Hepatocyte (in vitro differentiated cells): ENCODE measurements around the gene GABBR2.

ENCODE experiments used
- EZH2 ChIP-seq: fragments of 200-600 bp; sonication (generic); IDR thresholded peaks from 2 replicates; pipeline ENCODE4 v1.6.1; 2016; ENCODE audit warnings: antibody characterized with exemption, mild to moderate bottlenecking, borderline replicate concordance
- EZH2phosphoT487 ChIP-seq: fragments of 200-600 bp; sonication (generic); IDR thresholded peaks from one replicate; pipeline ENCODE4 v1.6.1; 2018; ENCODE audit warnings: antibody characterized with exemption, mild to moderate bottlenecking, low read depth, moderate library complexity; ENCODE audit not compliant: unreplicated experiment, severe bottlenecking
- TF ChIP-seq, protein P1 (sequence below): fragments of 200-600 bp; sonication (generic); IDR thresholded peaks from 2 replicates; pipeline ENCODE4 v1.5.1; 2016; ENCODE audit warnings: antibody characterized with exemption, mild to moderate bottlenecking; ENCODE audit not compliant: poor library complexity

GRCh38 chr9:98625728-98626127 lies 83.0 kb downstream of the GABBR2 start:
- TF ChIP-seq, protein P1, sequence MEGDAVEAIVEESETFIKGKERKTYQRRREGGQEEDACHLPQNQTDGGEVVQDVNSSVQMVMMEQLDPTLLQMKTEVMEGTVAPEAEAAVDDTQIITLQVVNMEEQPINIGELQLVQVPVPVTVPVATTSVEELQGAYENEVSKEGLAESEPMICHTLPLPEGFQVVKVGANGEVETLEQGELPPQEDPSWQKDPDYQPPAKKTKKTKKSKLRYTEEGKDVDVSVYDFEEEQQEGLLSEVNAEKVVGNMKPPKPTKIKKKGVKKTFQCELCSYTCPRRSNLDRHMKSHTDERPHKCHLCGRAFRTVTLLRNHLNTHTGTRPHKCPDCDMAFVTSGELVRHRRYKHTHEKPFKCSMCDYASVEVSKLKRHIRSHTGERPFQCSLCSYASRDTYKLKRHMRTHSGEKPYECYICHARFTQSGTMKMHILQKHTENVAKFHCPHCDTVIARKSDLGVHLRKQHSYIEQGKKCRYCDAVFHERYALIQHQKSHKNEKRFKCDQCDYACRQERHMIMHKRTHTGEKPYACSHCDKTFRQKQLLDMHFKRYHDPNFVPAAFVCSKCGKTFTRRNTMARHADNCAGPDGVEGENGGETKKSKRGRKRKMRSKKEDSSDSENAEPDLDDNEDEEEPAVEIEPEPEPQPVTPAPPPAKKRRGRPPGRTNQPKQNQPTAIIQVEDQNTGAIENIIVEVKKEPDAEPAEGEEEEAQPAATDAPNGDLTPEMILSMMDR: no peak
- TF ChIP-seq EZH2 (no peak), EZH2phosphoT487 (no peak)
